Stimulated activated naive CD8-positive, alpha-beta T cell treated with anti-CD3 and anti-CD28 coated beads, Interleukin-15, amount 100 ng/mL, for 72 hours (primary cell): ENCODE results near the gene AKR1E2.

Source experiments
- ATAC-seq: fragments of 150-1000 bp; cut with Tn5 transposase; 2 replicates; pipeline ENCODE4 v1.10.0; 2021; ENCODE audit warnings: mild to moderate bottlenecking, moderate library complexity
- DNase-seq, 2 donors: peaks; one replicate each; pipeline ENCODE4 v3.0.0; 2021 to 2022
- H3K27ac Mint-ChIP-seq, 2 donors: one replicate each; pipeline ENCODE4 v1.8.0; 2022; ENCODE audit warnings: mild to moderate bottlenecking in 2 of 2, mixed read lengths in 2 of 2, moderate library complexity in 2 of 2
- H3K27me3 Mint-ChIP-seq: one replicate; pipeline ENCODE4 v1.8.0; 2022; ENCODE audit warnings: mixed read lengths
- H3K4me1 Mint-ChIP-seq: one replicate; pipeline ENCODE4 v1.8.0; 2022; ENCODE audit warnings: mild to moderate bottlenecking, mixed read lengths
- H3K4me3 Mint-ChIP-seq, 2 donors: one replicate each; pipeline ENCODE4 v1.8.0; 2022; ENCODE audit warnings: mild to moderate bottlenecking in 2 of 2, mixed read lengths in 2 of 2, moderate library complexity in 1 of 2
- H3K9me3 Mint-ChIP-seq, 2 donors: one replicate each; pipeline ENCODE4 v1.8.0; 2022; ENCODE audit warnings: mixed read lengths in 2 of 2

Gene AKR1E2

DNA sequence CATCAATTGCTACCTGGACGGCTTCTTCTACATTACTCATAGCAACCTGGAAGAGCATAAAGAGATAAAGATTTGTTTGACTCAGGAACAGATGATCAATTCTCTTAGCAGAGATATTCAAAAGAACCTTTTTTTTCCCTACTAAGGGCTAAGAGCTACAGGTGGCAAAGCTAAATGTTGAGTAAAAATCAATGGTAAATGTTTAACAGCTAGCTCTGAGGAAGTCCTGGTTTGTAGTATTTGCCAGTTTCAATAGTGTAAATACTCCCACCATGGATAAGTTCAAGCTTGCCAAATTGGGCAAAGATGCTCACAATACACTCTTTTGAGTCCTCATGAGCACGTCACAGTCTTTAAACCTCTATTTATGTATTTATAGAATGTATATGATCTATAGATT, 64.0 kb downstream of the AKR1E2 start:
- H3K4me1 Mint-ChIP-seq = peaks cover 4% of the 10 kb centered on the region
- no peak overlapping the region for H3K27ac Mint-ChIP-seq
- no peaks in the 10 kb centered on the region for H3K9me3 Mint-ChIP-seq
- H3K4me3 Mint-ChIP-seq = no peak overlapping the region
- ATAC-seq (no peak), DNase-seq (no peak)
- no peaks in the 10 kb centered on the region for H3K27me3 Mint-ChIP-seq

GRCh38 chr10:4892681-4893080, 66.7 kb downstream of the AKR1E2 start:
- no peak overlapping the region for H3K27ac Mint-ChIP-seq
- no peak for ATAC-seq
- H3K4me1 Mint-ChIP-seq = no peaks in the 10 kb centered on the region
- no peak overlapping the region for H3K4me3 Mint-ChIP-seq
- no peak for DNase-seq
- no peaks in the 10 kb centered on the region for H3K27me3 Mint-ChIP-seq
- peaks cover 0 to 6% of the 10 kb centered on the region in 2 donors for H3K9me3 Mint-ChIP-seq

- peak overlapping the region in 1 of 2 donors; percentile 54 for H3K27ac Mint-ChIP-seq
- no peaks in the 10 kb centered on the region for H3K27me3 Mint-ChIP-seq
- H3K9me3 Mint-ChIP-seq = peaks cover 6 to 9% of the 10 kb centered on the region in 2 donors
- H3K4me3 Mint-ChIP-seq = no peak overlapping the region
- DNase-seq (no peak), ATAC-seq (no peak)
- H3K4me1 Mint-ChIP-seq = no peaks in the 10 kb centered on the region
These were observed 68.3 kb downstream of the AKR1E2 start for GRCh38 chr10:4894335-4894734.
